Right ventricle myocardium inferior (tissue), 1 donor: Measurements from ENCODE around the gene SMIM14. TPM values are rescaled to one million over a fixed set of nuclear protein-coding genes. Genes with fewer than 3 reads are reported as not detected.
"Not testable (repeated sequence)": the region's sequence is repeated elsewhere in the genome, so short reads cannot be mapped to it uniquely, and the experiment has no call there.

Experiments
- ATAC-seq: fragments of 200-7000 bp; cut with Tn5 transposase; one replicate; pipeline ENCODE4 v1.9.1; 2020; ENCODE audit warnings: mild to moderate bottlenecking, moderate library complexity
- DNase-seq: peaks from one replicate; pipeline ENCODE4 v3.0.0; 2021; ENCODE audit errors: missing footprints
- intact Hi-C: fragments of 100-400 bp; cut with DNase I; formaldehyde crosslinking; loops from one replicate; pipeline ENCODE4 v1.11.0; 2022
- total RNA-seq: library from RNA; stranded (reverse); fragmentation: NEBNext Ultra II Directional; extraction: Animal tissue kit (Norgen Biotek cat#: 25700); gene quantifications from one replicate; pipeline ENCODE4 v1.2.1, GENCODE V29; 2021
- donor health status: DM: no; HTN: yes; CAD: no; lungs with severe emphysema.

Gene SMIM14
- total RNA-seq, 1 donor from 2014 or later = 11.0 TPM

DNA sequence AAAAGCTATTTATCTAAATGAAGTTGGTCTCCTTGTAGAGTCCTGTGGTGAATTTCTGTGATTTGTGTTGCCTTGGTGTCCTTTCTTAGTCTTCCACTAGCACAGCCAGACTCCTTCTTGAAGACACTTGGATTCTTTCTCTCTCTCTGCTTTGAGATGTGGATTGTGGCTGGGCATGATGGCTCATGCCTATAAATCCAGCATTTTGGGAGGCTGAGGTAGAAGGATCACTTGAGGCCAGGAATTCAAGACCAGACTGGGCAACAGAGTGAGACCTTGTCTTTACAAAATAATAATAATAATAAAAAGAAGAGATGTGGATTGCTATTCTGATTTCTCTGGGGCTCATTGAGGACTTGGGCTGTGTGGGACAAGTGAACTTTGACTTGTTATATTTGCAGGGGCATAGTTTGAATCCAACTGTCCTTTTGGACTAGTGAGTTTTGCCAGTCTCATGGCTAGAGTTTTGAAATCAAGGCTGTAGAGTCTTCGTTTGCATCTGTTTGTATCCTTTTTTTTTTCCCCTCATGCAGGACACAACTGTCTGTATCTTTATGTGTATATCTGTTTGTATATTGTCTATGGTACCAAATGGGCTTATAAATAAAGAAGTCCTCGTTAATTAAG is 11.1 kb upstream of the SMIM14 start:
- ATAC-seq = no peak
- intact Hi-C loops = no loop called here
- DNase-seq = no peak

DNA sequence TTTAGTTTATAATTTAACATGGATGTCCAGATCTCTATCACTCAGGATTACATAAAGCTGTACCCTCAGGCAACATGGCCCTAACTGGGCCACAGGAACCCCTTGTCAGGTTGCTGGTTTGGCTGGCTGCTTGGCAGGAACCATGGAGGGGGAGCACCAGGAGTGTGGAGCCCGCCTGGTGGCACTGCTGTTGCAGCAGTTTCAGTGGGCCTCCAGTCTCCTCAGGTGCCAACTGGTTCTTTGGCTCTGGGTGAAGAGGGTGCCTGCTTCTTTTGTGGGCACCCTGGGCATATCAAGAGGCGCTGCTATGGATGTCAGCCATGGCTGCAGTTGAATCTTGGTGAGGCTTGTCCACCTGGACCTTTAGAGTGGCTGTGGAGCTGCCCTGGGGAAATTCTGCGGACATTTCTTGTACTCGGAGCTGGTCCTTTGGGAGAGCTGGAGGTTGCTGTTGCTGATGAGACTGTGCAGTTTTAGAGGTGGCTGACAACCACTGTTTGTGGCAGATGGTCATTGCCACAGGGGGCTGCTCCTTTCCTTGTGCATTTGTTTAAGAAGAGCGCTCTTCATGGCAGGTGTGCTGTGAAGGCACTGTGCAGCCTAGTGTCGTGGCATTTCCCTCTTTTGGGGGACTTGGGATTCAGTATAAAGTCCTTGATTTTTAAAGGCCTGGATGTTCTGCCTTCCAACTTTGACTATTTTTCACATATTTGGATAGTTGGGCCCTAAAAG is 10.3 kb upstream of the SMIM14 start:
- ATAC-seq = no peak
- intact Hi-C loops = no loop called here
- DNase-seq = no peak

- ATAC-seq (no peak), DNase-seq (no peak)
- intact Hi-C loops = no loop called here
Observed at GRCh38 chr4:39648213-39648612, 9.5 kb upstream of the SMIM14 start.

- ATAC-seq (no peak), DNase-seq (no peak)
- intact Hi-C loops = no loop called here
Observed at GRCh38 chr4:39642885-39643552, 4.4 kb upstream of the SMIM14 start.

DNA sequence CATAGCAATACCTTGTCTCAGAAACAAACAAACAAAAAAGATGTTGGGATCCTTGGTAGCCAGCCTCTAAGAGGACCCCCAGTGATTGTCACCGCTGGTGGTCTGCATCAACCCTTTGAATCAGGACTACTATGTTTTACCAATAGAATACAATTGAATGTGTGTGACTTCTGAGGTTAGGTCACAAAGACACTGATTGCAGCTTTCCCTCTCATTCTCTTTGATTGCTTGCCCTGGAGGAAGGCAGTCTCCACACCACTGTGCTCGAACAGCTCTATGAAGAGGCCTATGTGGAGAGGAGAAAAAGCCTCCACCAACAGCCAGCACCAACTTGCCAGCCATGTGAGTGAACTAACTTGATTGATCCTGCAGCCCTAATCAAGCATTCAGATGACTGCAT is 2.8 kb upstream of the SMIM14 start:
- no peak for DNase-seq
- no peak for ATAC-seq
- intact Hi-C loops = no loop called here

DNA sequence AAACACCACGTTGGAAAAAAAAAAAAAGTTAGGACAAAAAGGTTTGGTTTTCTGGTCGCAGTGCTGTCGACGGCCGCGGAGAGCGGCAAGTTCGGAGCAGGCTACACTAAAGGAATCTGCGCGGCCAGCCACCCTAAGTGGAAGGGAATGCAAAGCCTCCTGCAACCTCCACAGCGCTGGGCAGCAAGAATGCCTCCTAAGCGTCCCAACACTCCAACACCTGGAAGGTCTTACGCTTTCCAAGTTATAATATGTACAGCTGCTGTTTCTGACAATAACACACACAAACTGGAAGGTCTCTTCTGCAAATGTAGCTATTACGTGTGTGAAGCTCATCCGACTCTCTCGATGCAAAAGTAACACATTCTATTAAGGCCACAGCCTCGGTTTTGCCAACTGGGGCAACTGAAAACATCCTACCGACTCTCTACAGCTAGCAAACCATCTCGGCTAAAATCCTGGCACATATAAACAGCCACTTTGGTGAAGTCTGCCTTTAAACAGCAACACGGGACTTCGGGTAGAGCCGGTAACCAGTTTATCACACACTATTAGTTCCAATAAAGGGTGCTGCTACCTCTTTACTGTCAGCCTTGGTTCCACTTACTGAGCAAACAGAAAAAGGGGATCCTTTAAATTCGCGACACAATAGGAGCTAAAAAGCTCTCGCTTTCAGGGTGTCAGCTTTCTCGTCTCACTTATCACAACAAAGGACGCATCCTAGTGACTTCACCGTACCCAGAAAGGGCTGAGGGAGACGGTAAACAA is 895 bp downstream of the SMIM14 start:
- intact Hi-C loops = loop anchor here (1.0 to 5.0 kb wide), 5 partner anchors 60 to 419 kb away; partner anchors contain the start of genes LIAS, N4BP2, PDS5A and RPL9
- peak; percentile 38 for ATAC-seq

GRCh38 chr4:39637221-39637585 is 1.5 kb downstream of the SMIM14 start:
- intact Hi-C loops = loop anchor here (5.0 kb wide), 2 partner anchors 60 to 340 kb away; partner anchors contain the start of genes PDS5A and UBE2K
- no peak for ATAC-seq
- no peak for DNase-seq

More for the DNA sequence above, 895 bp downstream of the SMIM14 start:
- peak; percentile 73 for DNase-seq

DNA sequence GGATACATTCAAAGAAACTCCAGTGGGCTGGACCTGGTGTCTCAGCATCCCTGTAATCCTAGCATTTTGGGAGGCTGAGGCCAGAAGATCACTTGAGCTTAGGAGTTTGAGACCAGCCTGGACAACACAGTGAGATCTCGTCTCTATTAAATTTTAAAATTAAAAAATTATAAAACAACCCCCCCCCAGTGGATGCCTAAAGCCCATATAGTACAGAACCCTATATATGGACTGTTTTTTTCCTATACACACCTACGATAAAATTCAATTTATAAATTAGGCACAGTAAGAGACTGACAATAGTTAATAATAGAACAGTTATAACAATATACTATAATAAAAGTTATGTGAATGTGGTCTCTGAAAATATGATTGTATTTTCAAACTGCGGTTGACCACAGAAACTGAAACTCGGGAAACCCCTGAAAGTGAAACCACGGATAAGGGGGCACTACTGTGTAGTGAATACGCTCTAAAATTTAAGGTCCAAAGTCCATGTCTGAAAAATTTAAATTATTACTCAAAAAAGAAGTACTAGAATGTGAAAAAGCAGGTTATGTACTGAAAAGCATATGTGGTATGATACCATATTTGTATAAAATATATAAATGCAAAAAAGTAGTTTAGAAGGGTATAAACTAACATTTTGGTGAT is 2.0 kb downstream of the SMIM14 start:
- intact Hi-C loops = loop anchor here (5.0 kb wide), 2 partner anchors 61 to 341 kb away; partner anchors contain the start of genes PDS5A and UBE2K
- ATAC-seq (no peak), DNase-seq (no peak)

DNA sequence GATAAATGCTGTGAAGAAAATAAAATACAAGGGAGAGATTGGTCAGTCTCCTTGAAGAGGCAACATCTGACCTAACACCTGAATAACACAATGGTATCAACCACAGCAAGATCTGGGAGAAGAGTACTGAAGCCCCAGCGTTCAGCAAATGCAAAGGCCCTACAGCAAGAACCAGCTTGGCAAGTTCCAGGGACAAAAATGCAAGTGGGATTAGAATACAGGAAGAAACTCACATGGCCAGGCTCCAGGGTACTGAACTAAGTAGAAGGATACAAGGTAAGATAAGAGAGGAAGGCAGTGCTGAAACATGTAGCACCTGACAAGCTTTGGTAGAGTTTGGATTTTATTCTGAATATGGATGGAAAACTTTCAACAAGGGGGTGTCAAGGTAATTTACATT is 3.6 kb downstream of the SMIM14 start:
- ATAC-seq = no peak
- no peak for DNase-seq

GRCh38 chr4:39631700-39632079 is 7.0 kb downstream of the SMIM14 start:
- intact Hi-C loops = no loop called here
- no peak for DNase-seq
- no peak for ATAC-seq

More for the DNA sequence above, 3.6 kb downstream of the SMIM14 start:
- intact Hi-C loops = loop anchor here (5.0 kb wide), 2 partner anchors 62 to 342 kb away; partner anchors contain the start of genes PDS5A and UBE2K

GRCh38 chr4:39627413-39627812 is 11.3 kb downstream of the SMIM14 start:
- no peak for DNase-seq
- no peak for ATAC-seq
- intact Hi-C loops = no loop called here

GRCh38 chr4:39626913-39627312 is 11.8 kb downstream of the SMIM14 start:
- no peak for DNase-seq
- intact Hi-C loops = no loop called here
- ATAC-seq = no peak

DNA sequence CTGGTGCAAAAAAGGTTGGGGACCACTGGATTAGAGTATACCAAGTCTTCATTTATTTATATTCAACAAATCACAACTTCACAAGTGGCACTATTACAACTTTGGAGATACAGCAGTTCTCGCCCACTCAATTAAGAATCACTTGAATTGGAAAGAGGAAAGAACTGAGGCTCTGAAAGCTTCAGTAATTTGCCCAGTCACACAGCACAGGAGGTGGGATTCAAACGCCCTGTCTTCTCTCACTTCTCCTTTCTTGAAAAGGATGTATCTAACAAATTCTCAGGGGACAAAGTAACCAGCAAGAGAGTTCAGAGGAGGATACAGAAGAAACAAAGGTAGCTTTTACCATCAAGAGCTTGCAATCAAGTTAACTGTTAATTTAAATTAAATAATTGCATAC is 12.4 kb downstream of the SMIM14 start:
- DNase-seq (no peak), ATAC-seq (no peak)
- intact Hi-C loops = no loop called here

- intact Hi-C loops = no loop called here
- DNase-seq (no peak), ATAC-seq (peak; percentile 64)
Observed at GRCh38 chr4:39621582-39621981, 17.1 kb downstream of the SMIM14 start.

GRCh38 chr4:39620551-39621313 is 17.9 kb downstream of the SMIM14 start:
- DNase-seq (no peak), ATAC-seq (no peak)
- intact Hi-C loops = no loop called here

- DNase-seq (no peak), ATAC-seq (no peak)
- intact Hi-C loops = no loop called here
Observed at GRCh38 chr4:39617534-39617933, 21.1 kb downstream of the SMIM14 start.

GRCh38 chr4:39616651-39617050 is 22.0 kb downstream of the SMIM14 start:
- intact Hi-C loops = no loop called here
- DNase-seq (no peak), ATAC-seq (no peak)

DNA sequence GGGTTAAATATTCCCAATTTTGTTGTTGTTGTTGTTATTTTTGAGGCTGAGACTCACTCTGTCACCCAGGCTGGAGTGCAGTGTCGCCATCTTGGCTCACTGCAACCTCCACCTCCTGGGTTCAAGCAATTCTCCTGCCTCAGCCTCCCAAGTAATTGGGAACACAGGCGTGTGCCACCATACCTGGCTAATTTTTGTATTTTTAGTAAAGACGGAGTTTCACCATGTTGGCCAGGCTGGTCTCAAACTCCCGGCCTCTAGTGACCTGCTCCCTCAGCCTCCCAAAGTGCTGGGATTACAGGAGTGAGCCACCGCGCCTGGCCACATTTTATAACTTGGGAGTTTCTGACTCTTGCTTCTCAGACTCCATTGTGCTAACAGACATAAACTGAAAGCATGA is 22.6 kb downstream of the SMIM14 start:
- intact Hi-C loops, ATAC-seq, DNase-seq: not testable (repeated sequence)
